Ovary (tissue), 3 donors: ENCODE results near the gene INSIG1.

Experiments used
- CTCF ChIP-seq, 3 donors: fragments of 450-650 bp in 2 of 3; fragments of 200-600 bp in 1 of 3; IDR thresholded peaks; one replicate each; pipeline versions ENCODE4 v1.5.1 to v1.8.0; 2016 to 2022; ENCODE audit warnings: antibody characterized with exemption in 3 of 3, mild to moderate bottlenecking in 1 of 3
- POLR2A ChIP-seq: fragments of 450-650 bp; IDR thresholded peaks from one replicate; pipeline ENCODE4 v1.6.1; 2017; ENCODE audit warnings: antibody characterized with exemption, mild to moderate bottlenecking, moderate library complexity
- donor health status: DM: no; HTN: no; CAD: no.

- TF ChIP-seq CTCF (IDR thresholded peaks at IDR 0.05) (no peak), POLR2A (no peak)
Measured at GRCh38 chr7:155329225-155329624, 31.5 kb downstream of the INSIG1 start.
